K562 (cell line): Measurements from ENCODE around the gene SLC22A3. TPM values are rescaled to one million over a fixed set of nuclear protein-coding genes. Genes with fewer than 3 reads are reported as not detected.

ENCODE experiments used
- C11orf30 ChIP-seq: fragments of 450-650 bp; IDR thresholded peaks from 2 replicates; pipeline ENCODE4 v1.6.1; 2016; ENCODE audit warnings: low read depth, mild to moderate bottlenecking
- FOSL1 ChIP-seq: fragments of 200-800 bp; sonication (Bioruptor generic); conservative IDR thresholded peaks from 2 replicates; pipeline ENCODE4 v1.6.1; 2016; ENCODE audit warnings: missing genetic modification characterization, missing compliant biosample characterization
- HOXB6 ChIP-seq: fragments of 250-450 bp; sonication (Bioruptor Pico); IDR thresholded peaks from 2 replicates; pipeline ENCODE4 v1.5.1; 2022; ENCODE audit warnings: mild to moderate bottlenecking, borderline replicate concordance
- PHF20 ChIP-seq: fragments of 450-650 bp; IDR thresholded peaks from 2 replicates; pipeline ENCODE4 v1.6.1; 2018; ENCODE audit not compliant: partially characterized antibody
- SIRT6 ChIP-seq: IDR thresholded peaks from one replicate; pipeline ENCODE4 v1.6.1; 2012; ENCODE audit warnings: low read depth, mild to moderate bottlenecking, control low read depth, inconsistent platforms, low read length, moderate library complexity
- polyA plus RNA-seq, 8 experiments: library from polyadenylated mRNA; depleted of rRNA in 4 of 8; stranded (reverse) in 5 of 8; unstranded in 3 of 8; fragments of >200 nt; fragmentation: Nextera tagmentation in 2 of 8; fragmentation: Illumina TruSeq in 1 of 8; extraction: Ambion mirVana in 2 of 8; extraction: Trizol in 1 of 8; gene quantifications; 2 replicates each; pipeline versions ENCODE4 v1.2.1 to v1.2.3, GENCODE V29; 2011 to 2014; ENCODE audit warnings: inconsistent platforms in 1 of 8, missing spikeins in 1 of 8
- total RNA-seq, 7 experiments: library from RNA; depleted of rRNA in 6 of 7; stranded (reverse); fragments of >200 nt in 6 of 7; fragmentation: Illumina TruSeq in 2 of 7; extraction: Trizol in 2 of 7; gene quantifications; 2 replicates each; pipeline versions ENCODE4 v1.2.1 to v1.2.3, GENCODE V29; 2011 to 2021; ENCODE audit warnings: low replicate concordance in 1 of 7
- TF ChIP-seq, protein P1 (sequence below), 2 experiments: fragments of 450-650 bp in 1 of 2; sonication (generic) in 1 of 2; formaldehyde crosslinking in 1 of 2; IDR thresholded peaks; 2 replicates each; pipeline versions ENCODE4 v1.7.1 to v1.9.0; 2016 to 2022; ENCODE audit warnings: inconsistent platforms in 1 of 2, mild to moderate bottlenecking in 1 of 2, missing genetic modification reagents in 1 of 2

The SLC22A3 gene
- total and polyA plus RNA-seq, 9 of the 15 experiments (the other 6 are each of a cell fraction or from before 2014, with no cell fraction given) = not detected

- TF ChIP-seq, protein P1, sequence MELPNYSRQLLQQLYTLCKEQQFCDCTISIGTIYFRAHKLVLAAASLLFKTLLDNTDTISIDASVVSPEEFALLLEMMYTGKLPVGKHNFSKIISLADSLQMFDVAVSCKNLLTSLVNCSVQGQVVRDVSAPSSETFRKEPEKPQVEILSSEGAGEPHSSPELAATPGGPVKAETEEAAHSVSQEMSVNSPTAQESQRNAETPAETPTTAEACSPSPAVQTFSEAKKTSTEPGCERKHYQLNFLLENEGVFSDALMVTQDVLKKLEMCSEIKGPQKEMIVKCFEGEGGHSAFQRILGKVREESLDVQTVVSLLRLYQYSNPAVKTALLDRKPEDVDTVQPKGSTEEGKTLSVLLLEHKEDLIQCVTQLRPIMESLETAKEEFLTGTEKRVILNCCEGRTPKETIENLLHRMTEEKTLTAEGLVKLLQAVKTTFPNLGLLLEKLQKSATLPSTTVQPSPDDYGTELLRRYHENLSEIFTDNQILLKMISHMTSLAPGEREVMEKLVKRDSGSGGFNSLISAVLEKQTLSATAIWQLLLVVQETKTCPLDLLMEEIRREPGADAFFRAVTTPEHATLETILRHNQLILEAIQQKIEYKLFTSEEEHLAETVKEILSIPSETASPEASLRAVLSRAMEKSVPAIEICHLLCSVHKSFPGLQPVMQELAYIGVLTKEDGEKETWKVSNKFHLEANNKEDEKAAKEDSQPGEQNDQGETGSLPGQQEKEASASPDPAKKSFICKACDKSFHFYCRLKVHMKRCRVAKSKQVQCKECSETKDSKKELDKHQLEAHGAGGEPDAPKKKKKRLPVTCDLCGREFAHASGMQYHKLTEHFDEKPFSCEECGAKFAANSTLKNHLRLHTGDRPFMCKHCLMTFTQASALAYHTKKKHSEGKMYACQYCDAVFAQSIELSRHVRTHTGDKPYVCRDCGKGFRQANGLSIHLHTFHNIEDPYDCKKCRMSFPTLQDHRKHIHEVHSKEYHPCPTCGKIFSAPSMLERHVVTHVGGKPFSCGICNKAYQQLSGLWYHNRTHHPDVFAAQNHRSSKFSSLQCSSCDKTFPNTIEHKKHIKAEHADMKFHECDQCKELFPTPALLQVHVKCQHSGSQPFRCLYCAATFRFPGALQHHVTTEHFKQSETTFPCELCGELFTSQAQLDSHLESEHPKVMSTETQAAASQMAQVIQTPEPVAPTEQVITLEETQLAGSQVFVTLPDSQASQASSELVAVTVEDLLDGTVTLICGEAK (IDR thresholded peaks at IDR 0.05) = no peak
- TF ChIP-seq, protein P1 (CRISPR knock-in tag; IDR thresholded peaks at IDR 0.05) = no peak
- TF ChIP-seq SIRT6 (no peak), C11orf30 (no peak), HOXB6 (CRISPR knock-in tag) (no peak), FOSL1 (tag) (no peak), PHF20 (no peak)
- TF ChIP-seq, all 486 proteins: peak for 0
Observed at GRCh38 chr6:160454303-160454702, 106.1 kb downstream of the SLC22A3 start (continued).
